ENCODE measurements around the gene OR4C45. TPM values are rescaled to one million over a fixed set of nuclear protein-coding genes. Genes with fewer than 3 reads are reported as not detected.

Gene OR4C45
- total RNA-seq (2012; rRNA removed) (not detected in 2 replicates), polyA plus RNA-seq (2012; rRNA removed) (not detected in 2 replicates), Bru-seq, nascent RNA (not detected), BruChase-seq, experiment 1, labeled RNA remaining after a 6-hour chase (not detected), BruChase-seq, experiment 2, labeled RNA remaining after a 2-hour chase (not detected)
- not detected in 2 replicates for polyA plus RNA-seq (2012; cell fraction: cytosol; rRNA removed)
- not detected in 2 replicates for polyA plus RNA-seq (2012; cell fraction: nucleus; rRNA removed; ENCODE audit: low replicate concordance)
- long read RNA-seq: 0 reads

- Histone ChIP-seq H3K9ac (ENCODE audit: low read depth, low read length) (no peak within 1 kb of the TSS), H4K5ac (ENCODE audit: low read depth, low read length) (no peak within 1 kb of the TSS), H2BK5ac (ENCODE audit: low read depth, low read length, poor library complexity, severe bottlenecking) (no peak within 1 kb of the TSS), H3K27ac (ENCODE audit: insufficient read depth, low read length) (no peak within 1 kb of the TSS), H3K36me3 (ENCODE audit: control insufficient read depth, insufficient read depth, low read length) (no peaks in the 10 kb centered on the region), H3K18ac (ENCODE audit: low read depth, low read length) (no peak within 1 kb of the TSS), H3K56ac (ENCODE audit: extremely low read depth, insufficient read depth, low read length) (no peak within 1 kb of the TSS), H2AFZ (replicated peaks; ENCODE audit: low read length, poor library complexity) (no peak within 1 kb of the TSS), H4K8ac (ENCODE audit: low read depth in 2 of 2, low read length in 2 of 2) (no peak within 1 kb of the TSS), H2BK120ac (ENCODE audit: low read depth, low read length) (no peak within 1 kb of the TSS), H2AK9ac (replicated peaks; ENCODE audit: low read depth, low read length, poor library complexity) (no peak within 1 kb of the TSS), H3K4me3 (ENCODE audit: insufficient read depth, low read depth, low read length) (no peak within 1 kb of the TSS), H4K20me1 (ENCODE audit: insufficient read depth, low read length) (no peaks in the 10 kb centered on the region), H3K27me3 (ENCODE audit: control insufficient read depth, insufficient read depth, low read length) (no peaks in the 10 kb centered on the region), H3K9me3 (ENCODE audit: control insufficient read depth, insufficient read depth, low read length) (peaks cover 8% of the 10 kb centered on the region), H2BK20ac (ENCODE audit: low read depth, low read length) (no peak within 1 kb of the TSS), H3K4me2 (ENCODE audit: low read depth, low read length) (no peak within 1 kb of the TSS), H2BK15ac (ENCODE audit: low read depth, low read length) (no peak within 1 kb of the TSS), H3K79me1 (ENCODE audit: low read depth in 1 of 2, low read length in 2 of 2) (no peaks in the 10 kb centered on the region), H3K14ac (replicated peaks; ENCODE audit: low read depth, low read length) (no peak within 1 kb of the TSS), H2AK5ac (ENCODE audit: low read depth, low read length) (no peak within 1 kb of the TSS), H3K4me1 (ENCODE audit: control insufficient read depth, insufficient read depth, low read length) (no peaks in the 10 kb centered on the region), H4K91ac (ENCODE audit: insufficient read depth, low read depth, low read length) (no peak within 1 kb of the TSS), H3K23ac (ENCODE audit: low read depth, low read length) (no peak within 1 kb of the TSS), H3K4ac (ENCODE audit: low read depth, low read length) (no peak within 1 kb of the TSS), H3K9me1 (ENCODE audit: insufficient read depth, low read length) (no peaks in the 10 kb centered on the region)
- ChIA-PET POLR2A (ENCODE audit: unreplicated experiment) (no interaction called here), CTCF (no interaction called here)
- no TSS peak for BruUV-seq (replicated peaks)
- ATAC-seq (ENCODE audit: low read depth): no peak
- DNase-seq: no peak
- in situ Hi-C loops (cut with MboI; ENCODE audit: low sequenced_read_pairs): no loop called here
- intact Hi-C loops (cut with micrococcal nuclease): no loop called here
- no peak for TF ChIP-seq POLR2A (IDR thresholded peaks at IDR 0.05; ENCODE audit: low read depth, low read length)
- TF ChIP-seq RAD21 (IDR thresholded peaks at IDR 0.05; ENCODE audit: low read length): no peak
- no peak for TF ChIP-seq USF2 (IDR thresholded peaks at IDR 0.05; ENCODE audit: low read depth, low read length)
- TF ChIP-seq CEBPB (IDR thresholded peaks at IDR 0.05; ENCODE audit: low read depth, low read length): no peak
- dilution Hi-C loops (cut with HindIII; ENCODE audit: low sequenced_read_pairs, unreplicated experiment): no loop called here
Observed at GRCh38 chr11:50032574-50032973, at the start of gene OR4C45. Gene OR4C45, plus strand, starts transcription at chr11:50032874.
